HepG2 (cell line): Measurements from ENCODE around the gene TMEM107. TPM values are rescaled to one million over a fixed set of nuclear protein-coding genes. Genes with fewer than 3 reads are reported as not detected.
A peak's percentile ranks its signal among the peaks of the same experiment; 100 is the strongest.

Experiments
- ATAC-seq: fragments of 200-7000 bp; cut with Tn5 transposase; 3 replicates; pipeline ENCODE4 v1.9.1; 2020; ENCODE audit warnings: mild to moderate bottlenecking, moderate library complexity
- BruUV-seq: library from RNA; stranded (reverse); fragments of 400-500 nt; replicated peaks from 2 replicates; lab custom pipeline; 2021; lab: Mats Ljungman, UMichigan
- CTCF ChIA-PET: fragments of 300-600 bp; formaldehyde crosslinking; extraction: SDS; loops from one replicate; lab custom pipeline; 2021; ENCODE audit warnings: low total read pairs, inconsistent platforms, low intra/inter-chr PET ratio; lab: Yijun Ruan, JAX
- POLR2A ChIA-PET: fragments of 350-600 bp; sonication (Branson Sonifier 250); formaldehyde crosslinking; loops from one replicate; lab custom pipeline; 2020; ENCODE audit warnings: antibody characterized with exemption, inconsistent platforms; lab: Yijun Ruan, JAX
- DNase-seq: peaks from one replicate; pipeline ENCODE4 v3.0.0-alpha.2; 2015; ENCODE audit warnings: low spot score
- FAIRE-seq: peaks from 3 replicates; lab custom pipeline; 2011; peaks lifted over from hg19 to GRCh38; lab: Jason Lieb, UNC
- H2AFZ ChIP-seq: one replicate; pipeline ENCODE4 v1.6.1; 2011; ENCODE audit warnings: low read length, inconsistent platforms
- H3K27ac ChIP-seq: fragments of 300-600 bp; 3 replicates; pipeline ENCODE4 v1.8.0; 2011; ENCODE audit warnings: mixed run types, mild to moderate bottlenecking, mixed read lengths, low read length, inconsistent platforms; ENCODE audit not compliant: insufficient read depth; ENCODE audit errors: extremely low read length
- H3K27me3 ChIP-seq, 2 experiments: fragments of 200-600 bp in 1 of 2; 2 replicates in 1 of 2; 3 replicates in 1 of 2; pipeline versions ENCODE4 v1.6.0 to v1.8.0; 2011; ENCODE audit warnings: low read length in 2 of 2, mild to moderate bottlenecking in 2 of 2, moderate library complexity in 2 of 2, inconsistent platforms in 1 of 2; ENCODE audit not compliant: insufficient read depth in 2 of 2, control insufficient read depth in 1 of 2
- H3K36me3 ChIP-seq, 2 experiments: fragments of 200-600 bp in 1 of 2; replicated peaks in 1 of 2; 2 replicates in 1 of 2; 3 replicates in 1 of 2; pipeline versions ENCODE4 v1.5.1 to v1.8.0; 2011; ENCODE audit warnings: low read length in 2 of 2, inconsistent platforms in 1 of 2; ENCODE audit not compliant: insufficient read depth in 2 of 2, control insufficient read depth in 1 of 2
- H3K4me1 ChIP-seq: 2 replicates; pipeline ENCODE4 v1.5.1; 2012; ENCODE audit warnings: low read length, inconsistent platforms; ENCODE audit not compliant: insufficient read depth
- H3K4me2 ChIP-seq: 2 replicates; pipeline ENCODE4 v1.6.0; 2011; ENCODE audit warnings: low read depth, low read length, inconsistent platforms
- H3K4me3 ChIP-seq, 3 experiments: fragments of 200-600 bp in 1 of 3; sonication (generic), shearing (Covaris generic) in 1 of 3; replicated peaks in 1 of 3; 2 replicates each; pipeline ENCODE4 v1.5.1; 2011 to 2016; ENCODE audit warnings: low read length in 3 of 3, inconsistent platforms in 2 of 3, low read depth in 2 of 3, mild to moderate bottlenecking in 2 of 3, control low read depth in 1 of 3, mixed read lengths in 1 of 3; ENCODE audit not compliant: insufficient read depth in 1 of 3
- H3K79me2 ChIP-seq: one replicate; pipeline ENCODE4 v1.6.1; 2011; ENCODE audit warnings: low read length, inconsistent platforms; ENCODE audit not compliant: insufficient read depth
- H3K9ac ChIP-seq: 2 replicates; pipeline ENCODE4 v1.6.0; 2011; ENCODE audit warnings: mild to moderate bottlenecking, low read depth, low read length, inconsistent platforms; ENCODE audit not compliant: insufficient read depth
- H3K9me3 ChIP-seq: 2 replicates; pipeline ENCODE4 v1.5.1; 2012; ENCODE audit warnings: mild to moderate bottlenecking, low read length
- H4K20me1 ChIP-seq: 2 replicates; pipeline ENCODE4 v1.6.0; 2011; ENCODE audit warnings: inconsistent platforms, mild to moderate bottlenecking, low read length, moderate library complexity; ENCODE audit not compliant: insufficient read depth
- ADNP ChIP-seq: sonication (generic); formaldehyde crosslinking; IDR thresholded peaks from 2 replicates; pipeline ENCODE4 v1.4.0; 2020; ENCODE audit warnings: missing genetic modification reagents
- AKAP8 ChIP-seq: sonication (generic); formaldehyde crosslinking; IDR thresholded peaks from 2 replicates; pipeline ENCODE4 v1.5.1; 2020; ENCODE audit warnings: mild to moderate bottlenecking, missing genetic modification reagents
- CCAR2 ChIP-seq: fragments of 200-400 bp; formaldehyde crosslinking; optimal IDR thresholded peaks from 2 replicates; pipeline ENCODE3; 2018; ENCODE audit warnings: low read depth, mild to moderate bottlenecking, low read length, moderate library complexity
- HDAC6 ChIP-seq: fragments of 200-600 bp; sonication (generic); IDR thresholded peaks from 2 replicates; pipeline ENCODE4 v1.7.0; 2017; ENCODE audit warnings: mild to moderate bottlenecking, antibody characterized with exemption, low read length, low read depth
- NFE2L2 ChIP-seq: fragments of 150-350 bp; IDR thresholded peaks from 2 replicates; pipeline ENCODE4 v1.6.1; 2014; ENCODE audit warnings: low read length
- PHB2 ChIP-seq: fragments of 450-650 bp; IDR thresholded peaks from 2 replicates; pipeline ENCODE4 v1.6.1; 2018; ENCODE audit not compliant: partially characterized antibody
- RBFOX2 ChIP-seq: fragments of 200-400 bp; formaldehyde crosslinking; IDR thresholded peaks from 2 replicates; pipeline ENCODE4 v1.6.1; 2017; ENCODE audit warnings: low read depth, mild to moderate bottlenecking, low read length
- ZBTB20 ChIP-seq: sonication (generic); formaldehyde crosslinking; IDR thresholded peaks from 2 replicates; pipeline ENCODE4 v1.8.1; 2023; ENCODE audit warnings: missing genetic modification reagents, low read depth, mild to moderate bottlenecking, borderline replicate concordance
- ZBTB26 ChIP-seq: IDR thresholded peaks from 2 replicates; pipeline ENCODE4 v1.6.1; 2016; ENCODE audit warnings: missing compliant biosample characterization, missing genetic modification reagents, borderline replicate concordance
- ZNF230 ChIP-seq: sonication (generic); formaldehyde crosslinking; IDR thresholded peaks from 2 replicates; pipeline ENCODE4 v1.4.0; 2020; ENCODE audit warnings: mild to moderate bottlenecking, missing genetic modification reagents
- ZNF280B ChIP-seq: sonication (generic); formaldehyde crosslinking; IDR thresholded peaks from 2 replicates; pipeline ENCODE4 v1.5.0; 2020; ENCODE audit warnings: missing genetic modification reagents, mild to moderate bottlenecking, borderline replicate concordance
- ZNF746 ChIP-seq: sonication (generic); formaldehyde crosslinking; IDR thresholded peaks from 2 replicates; pipeline ENCODE4 v1.8.0; 2022; ENCODE audit warnings: mild to moderate bottlenecking, missing genetic modification reagents
- WGBS: methylation state at CpG from one replicate; pipeline ENCODE4 v1.1.6; 2017; ENCODE audit warnings: low lambda C conversion rate; 5-methylcytosine and 5-hydroxymethylcytosine counted together
- in situ Hi-C: cut with HindIII; loops from 2 replicates; pipeline ENCODE4 v1.10.0; 2017; ENCODE audit warnings: low pct_unique_long_range_greater_than_20kb; ENCODE audit not compliant: extremely low pct_ligation_motif_present
- intact Hi-C: fragments of 100-400 bp; cut with micrococcal nuclease; formaldehyde crosslinking; loops from one replicate; pipeline ENCODE4 v1.10.0; 2022; ENCODE audit not compliant: unreplicated experiment
- polyA plus RNA-seq, 8 experiments: library from polyadenylated mRNA; depleted of rRNA in 3 of 8; stranded (reverse) in 7 of 8; unstranded in 1 of 8; fragments of >200 nt; fragmentation: Illumina TruSeq in 4 of 8; extraction: Trizol in 4 of 8; gene quantifications; 2 replicates each; pipeline versions ENCODE4 v1.2.1 to v1.2.3, GENCODE V29; 2011 to 2016; ENCODE audit warnings: low read depth in 4 of 8, missing spikeins in 1 of 8, mixed read lengths in 1 of 8; ENCODE audit not compliant: insufficient read depth in 1 of 8
- total RNA-seq, 5 experiments: library from RNA; depleted of rRNA; stranded (reverse); fragments of >200 nt; fragmentation: Illumina TruSeq; extraction: Trizol; gene quantifications; 2 replicates each; pipeline ENCODE4 v1.2.3, GENCODE V29; 2016; ENCODE audit warnings: low read depth in 1 of 5
- TF ChIP-seq, protein P1 (sequence below): sonication (generic); formaldehyde crosslinking; IDR thresholded peaks from 2 replicates; pipeline ENCODE4 v1.4.0; 2020; ENCODE audit warnings: missing genetic modification reagents, borderline replicate concordance

The TMEM107 gene
- total and polyA plus RNA-seq, 2 of the 13 experiments (the other 11 are each of a cell fraction or from before 2014, with no cell fraction given): 7.2 to 15.3 TPM

- TF ChIP-seq, protein P1, sequence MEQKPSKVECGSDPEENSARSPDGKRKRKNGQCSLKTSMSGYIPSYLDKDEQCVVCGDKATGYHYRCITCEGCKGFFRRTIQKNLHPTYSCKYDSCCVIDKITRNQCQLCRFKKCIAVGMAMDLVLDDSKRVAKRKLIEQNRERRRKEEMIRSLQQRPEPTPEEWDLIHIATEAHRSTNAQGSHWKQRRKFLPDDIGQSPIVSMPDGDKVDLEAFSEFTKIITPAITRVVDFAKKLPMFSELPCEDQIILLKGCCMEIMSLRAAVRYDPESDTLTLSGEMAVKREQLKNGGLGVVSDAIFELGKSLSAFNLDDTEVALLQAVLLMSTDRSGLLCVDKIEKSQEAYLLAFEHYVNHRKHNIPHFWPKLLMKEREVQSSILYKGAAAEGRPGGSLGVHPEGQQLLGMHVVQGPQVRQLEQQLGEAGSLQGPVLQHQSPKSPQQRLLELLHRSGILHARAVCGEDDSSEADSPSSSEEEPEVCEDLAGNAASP: peak; percentile 74; the same call in 1 of the 2 replicates
- TF ChIP-seq CCAR2 (no peak), ZBTB20 (0 out of 2 replicates have a peak, but pooled peaks have one; percentile 26), ADNP (CRISPR knock-in tag) (peak; percentile 73; the same call in 1 of the 2 replicates)
These were observed 36.4 kb upstream of the TMEM107 start (continued) for GRCh38 chr17:8212312-8213180.

GRCh38 chr17:8210761-8211458, 34.7 kb upstream of the TMEM107 start:
- peak overlapping the region; percentile 91 for H3K27ac ChIP-seq
- TSS peak; percentile 75 for BruUV-seq
- intact Hi-C loops (loop anchor here (1.0 kb wide), 1 partner anchor 38 kb away; no protein-coding TSS in a partner anchor), in situ Hi-C loops (no loop called here)
- H3K27me3 ChIP-seq: no peaks in the 10 kb centered on the region; a peak in 1 of 5 replicates
- ATAC-seq (peak; percentile 62), FAIRE-seq (peak; percentile 90), DNase-seq (peak; percentile 91)
- H3K79me2 ChIP-seq: peaks cover 28% of the 10 kb centered on the region
- H3K9ac ChIP-seq: peak overlapping the region; percentile 87
- 2% methylated on average over 22 of the region's 22 CpGs for WGBS
- ChIA-PET CTCF (no interaction called here), POLR2A (interaction anchor here (0.6 to 6.5 kb wide), 12 partner anchors 11 to 295 kb away, joined by 3 to 105 read pairs (median 5); partner anchors contain the start of genes BORCS6, CTC1, RANGRF and RNF227)
- H4K20me1 ChIP-seq: no peaks in the 10 kb centered on the region
- peaks cover 45% of the 10 kb centered on the region for H3K4me1 ChIP-seq
- no peaks in the 10 kb centered on the region for H3K9me3 ChIP-seq
- H3K36me3 ChIP-seq: peaks cover 0 to 20% of the 10 kb centered on the region in 2 experiments; a peak in 2 of 5 replicates
- peak overlapping the region; percentile 87 for H3K4me2 ChIP-seq
- no peak overlapping the region for H2AFZ ChIP-seq
- peak overlapping the region; percentile 71 to 87 (median 75) for H3K4me3 ChIP-seq
- TF ChIP-seq NFE2L2: no peak
- no peak for TF ChIP-seq AKAP8
- TF ChIP-seq ZBTB26: no peak
- no peak for TF ChIP-seq ZNF280B
- no peak for TF ChIP-seq HDAC6
- no peak for TF ChIP-seq PHB2
- no peak for TF ChIP-seq RBFOX2
- TF ChIP-seq ZNF230 (CRISPR knock-in tag): no peak
- no peak for TF ChIP-seq ZNF746 (CRISPR knock-in tag)
